SK-N-MC (cell line): ENCODE results near the gene TRAPPC8.
"Not testable (repeated sequence)": the region's sequence is repeated elsewhere in the genome, so short reads cannot be mapped to it uniquely, and the experiment has no call there.

Source experiments
- DNase-seq: peaks from one replicate; pipeline ENCODE4 v3.0.0-alpha.2; 2011; ENCODE audit warnings: low read depth, low spot score
- H3K27ac ChIP-seq: fragments of 200-600 bp; sonication (generic); 2 replicates; pipeline ENCODE4 v1.5.1; 2016; ENCODE audit warnings: mixed run types
- H3K36me3 ChIP-seq: fragments of 200-600 bp; sonication (generic); 2 replicates; pipeline ENCODE4 v1.6.1; 2017; ENCODE audit warnings: antibody characterized with exemption, low read length, mixed read lengths; ENCODE audit not compliant: insufficient read depth
- H3K4me3 ChIP-seq: fragments of 200-600 bp; sonication (generic); 2 replicates; pipeline ENCODE4 v1.5.1; 2016
- H3K9ac ChIP-seq: fragments of 200-600 bp; sonication (generic); 2 replicates; pipeline ENCODE4 v1.8.0; 2017; ENCODE audit warnings: mixed run types, mixed read lengths; ENCODE audit not compliant: insufficient read length
- H3K9me3 ChIP-seq: fragments of 200-600 bp; sonication (generic); 2 replicates; pipeline ENCODE4 v1.6.1; 2017; ENCODE audit warnings: low read depth, mild to moderate bottlenecking, antibody characterized with exemption, low read length, moderate library complexity, mixed read lengths
- EZH2 ChIP-seq: fragments of 200-600 bp; sonication (generic); IDR thresholded peaks from one replicate; pipeline ENCODE4 v1.6.1; 2017; ENCODE audit warnings: antibody characterized with exemption
- FOXP2 ChIP-seq: optimal IDR thresholded peaks from 2 replicates; pipeline ENCODE3; 2011; ENCODE audit warnings: mild to moderate bottlenecking, moderate library complexity; ENCODE audit not compliant: insufficient read depth; ENCODE audit errors: extremely low read length, control extremely low read depth
- POLR2AphosphoS5 ChIP-seq: IDR thresholded peaks from 2 replicates; pipeline ENCODE4 v1.6.1; 2012; ENCODE audit warnings: mild to moderate bottlenecking, low read depth, low read length, borderline replicate concordance

The TRAPPC8 gene

DNA sequence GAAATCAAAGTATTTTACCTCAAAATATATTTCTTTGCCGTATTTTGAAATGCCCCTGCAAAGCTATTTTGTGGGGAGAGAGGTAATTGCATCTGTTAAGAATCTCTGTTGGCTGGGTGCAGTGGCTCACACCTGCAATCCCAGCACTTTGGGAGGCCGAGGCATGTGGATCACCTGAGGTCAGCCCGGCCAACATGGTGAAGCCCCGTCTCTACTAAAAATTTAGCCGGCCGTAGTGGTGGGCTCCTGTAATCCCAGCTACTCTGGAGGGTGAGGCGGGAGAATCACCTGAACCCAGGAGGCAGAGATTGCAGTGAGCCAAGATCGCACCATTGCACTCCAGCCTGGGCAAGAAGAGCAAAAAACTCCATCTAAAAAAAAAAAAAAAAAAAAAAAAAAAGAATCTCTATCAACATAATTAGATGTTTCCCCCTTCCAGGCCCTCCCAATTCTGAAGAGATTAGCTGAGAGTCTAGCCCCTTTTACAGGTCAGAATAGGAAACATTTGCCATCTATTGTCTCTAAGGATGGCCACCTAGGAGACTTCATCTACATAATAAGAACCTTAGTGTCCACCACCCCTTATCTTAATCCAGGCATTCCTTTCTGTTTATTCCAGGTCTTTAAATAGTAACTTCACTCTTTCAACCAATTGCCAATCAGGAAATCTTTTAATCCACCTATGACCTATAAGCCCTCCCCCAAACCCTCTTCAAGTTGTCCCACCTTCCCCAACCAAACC lies 3.5 kb upstream of the TRAPPC8 start:
- Histone ChIP-seq H3K9me3 (no peaks in the 10 kb centered on the region), H3K36me3 (no peaks in the 10 kb centered on the region), H3K27ac (no peak overlapping the region), H3K9ac (no peak overlapping the region), H3K4me3 (no peak overlapping the region)
- DNase-seq = no peak
- TF ChIP-seq POLR2AphosphoS5 = no peak
- no peak for TF ChIP-seq FOXP2
- TF ChIP-seq EZH2 = no peak

DNA sequence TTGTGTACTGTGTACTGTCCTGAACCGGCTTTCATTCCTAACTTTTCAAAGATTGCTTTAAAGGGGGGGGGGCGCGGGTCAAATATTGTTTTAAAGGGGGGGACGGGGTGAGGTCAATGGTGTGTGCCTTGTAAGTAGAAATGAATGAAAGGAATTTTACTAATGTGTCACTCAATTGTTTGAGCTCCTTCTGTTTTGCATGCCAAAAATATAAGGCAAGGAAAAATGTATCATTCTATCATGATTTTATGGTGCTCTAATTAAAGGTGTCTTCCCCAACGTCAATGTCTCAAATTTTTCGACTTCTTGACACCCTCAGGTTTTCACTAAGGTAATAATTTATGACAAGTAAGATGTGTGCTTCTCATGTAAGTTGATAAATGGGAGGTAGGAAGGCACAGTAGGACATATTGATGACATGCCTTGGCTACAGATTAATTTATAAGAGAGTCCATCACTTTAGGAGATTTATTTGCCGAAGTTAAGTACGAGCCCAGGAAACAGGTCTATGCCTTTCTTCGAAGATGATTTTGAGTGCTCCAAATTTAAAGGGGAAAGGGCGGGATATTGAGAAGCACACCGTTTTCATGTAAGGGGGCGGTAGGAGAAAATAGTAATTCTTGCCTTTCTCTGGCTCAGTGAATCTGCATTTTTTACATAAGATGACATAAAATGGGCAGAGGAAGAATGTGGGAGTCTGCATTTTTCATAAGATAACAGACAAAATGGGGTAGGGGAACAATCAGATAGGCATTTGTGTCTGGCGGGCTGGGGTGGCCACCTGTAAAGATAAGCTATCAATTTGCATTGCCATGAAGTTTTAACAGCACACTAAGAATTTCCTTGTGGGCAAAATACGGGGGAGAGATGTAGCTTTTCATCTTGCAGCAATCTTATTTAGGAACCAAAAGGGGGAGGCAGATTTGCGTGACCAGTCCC lies 1.2 kb upstream of the TRAPPC8 start:
- no peak for TF ChIP-seq FOXP2
- no peak for TF ChIP-seq POLR2AphosphoS5
- TF ChIP-seq EZH2 = no peak
- H3K9ac ChIP-seq = peak overlapping the region; percentile 75
- no peaks in the 10 kb centered on the region for H3K9me3 ChIP-seq
- no peak overlapping the region for H3K27ac ChIP-seq
- H3K4me3 ChIP-seq = peak overlapping the region; percentile 99
- no peak for DNase-seq
- no peaks in the 10 kb centered on the region for H3K36me3 ChIP-seq

DNA sequence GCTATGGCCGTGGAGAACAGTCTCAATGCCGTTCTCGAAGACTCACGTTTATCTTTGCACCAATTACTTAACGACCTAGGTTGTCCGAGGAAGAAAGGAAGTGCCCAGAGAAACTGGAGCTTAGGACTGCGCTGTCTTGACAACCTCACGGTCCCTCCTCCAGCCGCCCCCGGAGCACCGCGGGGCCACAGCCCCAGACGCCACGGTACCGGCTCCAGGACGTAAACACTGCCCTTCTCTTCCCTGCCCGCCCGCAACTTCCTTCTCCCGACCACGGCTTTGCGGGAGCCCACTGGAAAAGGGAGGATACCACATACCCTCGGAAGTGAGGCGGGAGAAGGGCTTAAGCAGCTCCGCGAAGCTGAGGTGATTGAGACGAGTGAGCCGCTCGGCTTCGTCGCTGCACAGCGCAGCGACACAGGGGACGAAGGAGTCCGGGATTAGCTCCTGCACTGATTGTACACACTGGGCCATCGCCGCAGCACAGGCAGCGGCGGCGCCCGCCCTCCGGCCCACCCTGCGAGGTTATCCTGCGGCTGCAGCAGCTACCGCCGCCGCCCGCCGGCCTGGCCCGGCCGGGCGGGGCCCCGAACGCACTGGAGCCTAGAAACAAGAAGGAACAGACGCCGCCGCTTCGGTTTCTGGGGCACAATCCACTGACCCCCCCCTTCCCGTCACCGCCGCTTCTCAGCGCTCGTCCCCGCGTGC lies 483 bp downstream of the TRAPPC8 start:
- DNase-seq = no peak
- Histone ChIP-seq H3K27ac (peak overlapping the region; percentile 89), H3K36me3 (no peaks in the 10 kb centered on the region), H3K9ac (peak overlapping the region; percentile 97), H3K9me3 (no peaks in the 10 kb centered on the region), H3K4me3 (peak overlapping the region; percentile 98)
- TF ChIP-seq FOXP2 (no peak), POLR2AphosphoS5 (no peak), EZH2 (no peak)

- Histone ChIP-seq H3K9ac (peak overlapping the region; percentile 97), H3K36me3 (no peaks in the 10 kb centered on the region; the same call in 1 of the 2 replicates), H3K4me3 (peak overlapping the region; percentile 98), H3K9me3 (no peaks in the 10 kb centered on the region), H3K27ac (no peak overlapping the region)
- TF ChIP-seq EZH2 (no peak), POLR2AphosphoS5 (no peak), FOXP2 (no peak)
- DNase-seq = no peak
Measured at GRCh38 chr18:31941010-31941809, 1.7 kb downstream of the TRAPPC8 start.

DNA sequence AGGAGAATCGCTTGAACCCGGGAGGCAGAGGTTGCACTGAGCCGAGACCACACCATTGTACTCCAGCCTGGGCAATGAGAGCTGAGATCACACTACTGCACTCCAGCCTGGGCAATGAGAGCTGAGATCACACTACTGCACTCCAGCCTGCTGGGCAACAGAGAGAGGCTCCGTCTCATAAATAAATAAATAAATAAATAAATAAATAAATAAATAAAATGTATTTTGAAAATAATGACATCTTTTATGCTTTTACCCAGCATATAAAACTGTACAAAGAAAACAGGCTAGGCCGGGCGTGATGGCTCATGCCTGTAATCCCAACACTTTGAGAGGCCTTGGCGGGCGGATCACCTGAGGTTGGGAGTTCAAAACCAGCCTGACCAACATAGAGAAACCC lies 8.2 kb downstream of the TRAPPC8 start:
- not testable (repeated sequence) for H3K36me3 ChIP-seq, H3K27ac ChIP-seq, H3K4me3 ChIP-seq, H3K9me3 ChIP-seq, DNase-seq, H3K9ac ChIP-seq

DNA sequence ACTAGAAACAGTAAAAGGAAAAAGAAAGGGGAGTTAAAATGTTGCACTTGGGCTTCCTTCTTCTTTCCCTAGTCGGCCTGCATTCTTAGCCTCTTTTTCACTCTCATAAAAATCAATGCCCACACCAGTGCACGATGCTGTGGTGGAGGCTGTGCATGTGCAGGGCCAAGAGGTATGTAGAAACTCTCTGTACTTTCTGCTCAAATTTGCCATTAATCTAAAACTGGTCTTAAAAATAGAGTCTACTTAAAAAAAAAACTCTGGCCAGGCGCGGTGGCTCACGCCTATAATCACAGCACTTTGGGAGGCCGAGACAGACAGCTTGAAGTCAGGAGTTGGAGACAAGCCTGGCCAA lies 11.1 kb downstream of the TRAPPC8 start:
- Histone ChIP-seq H3K9ac (no peak overlapping the region), H3K36me3 (peaks cover 16% of the 10 kb centered on the region), H3K4me3 (no peak overlapping the region), H3K9me3 (no peaks in the 10 kb centered on the region), H3K27ac (no peak overlapping the region)
- TF ChIP-seq FOXP2 (no peak), POLR2AphosphoS5 (no peak), EZH2 (no peak)
- no peak for DNase-seq

GRCh38 chr18:31931163-31931885 lies 11.6 kb downstream of the TRAPPC8 start:
- H3K4me3 ChIP-seq = no peak overlapping the region
- no peak overlapping the region for H3K27ac ChIP-seq
- TF ChIP-seq POLR2AphosphoS5 (no peak), EZH2 (no peak), FOXP2 (no peak)
- DNase-seq = no peak
- no peaks in the 10 kb centered on the region for H3K9me3 ChIP-seq
- H3K9ac ChIP-seq = no peak overlapping the region
- H3K36me3 ChIP-seq = peaks cover 22% of the 10 kb centered on the region

- DNase-seq = no peak
- Histone ChIP-seq H3K36me3 (peaks cover 36% of the 10 kb centered on the region), H3K9ac (no peak overlapping the region), H3K4me3 (no peak overlapping the region), H3K9me3 (no peaks in the 10 kb centered on the region), H3K27ac (no peak overlapping the region)
- TF ChIP-seq POLR2AphosphoS5 = no peak
- no peak for TF ChIP-seq FOXP2
- TF ChIP-seq EZH2 = no peak
Measured at GRCh38 chr18:31929273-31929672, 13.7 kb downstream of the TRAPPC8 start.

GRCh38 chr18:31926988-31927387 lies 15.9 kb downstream of the TRAPPC8 start:
- not testable (repeated sequence) for DNase-seq

More at GRCh38 chr18:31926988-31927387, 15.9 kb downstream of the TRAPPC8 start:
- H3K9ac ChIP-seq, H3K27ac ChIP-seq, H3K4me3 ChIP-seq, H3K9me3 ChIP-seq: not testable (repeated sequence)
- peaks cover 44% of the 10 kb centered on the region for H3K36me3 ChIP-seq
